ENCODE measurements around the gene BBS1.

DNA sequence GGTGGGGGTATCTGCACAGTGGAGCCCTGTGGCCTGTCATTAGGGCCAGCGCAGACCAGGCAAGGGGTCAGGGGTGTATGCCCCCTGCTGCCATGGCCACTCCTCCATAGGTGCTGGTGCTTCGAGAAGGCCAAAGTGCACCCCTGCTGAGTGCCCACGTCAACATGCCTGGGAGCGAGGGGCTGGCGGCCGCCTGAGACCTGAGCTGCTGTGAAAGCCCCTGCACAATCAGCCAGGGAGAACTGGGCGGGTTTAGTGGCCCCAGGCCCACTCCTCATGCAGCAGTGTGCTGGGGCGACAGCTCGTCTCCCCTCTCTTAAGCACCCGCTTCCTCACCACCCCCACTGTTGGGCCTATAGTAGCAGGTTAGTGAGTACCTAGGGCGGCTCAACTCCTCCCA is 21.4 kb downstream of the BBS1 start:
- no peak for TF ChIP-seq CTCF (IDR thresholded peaks at IDR 0.05 in 8 of 11, conservative IDR thresholded peaks at IDR 0.05 in 3 of 11)
- peak in 1 of 3 donors; percentile 49 for TF ChIP-seq POLR2AphosphoS5 (IDR thresholded peaks at IDR 0.05)
- no peak for TF ChIP-seq POLR2A (IDR thresholded peaks at IDR 0.05)
